Measurements from ENCODE around the gene NUMB.

Gene NUMB

DNA sequence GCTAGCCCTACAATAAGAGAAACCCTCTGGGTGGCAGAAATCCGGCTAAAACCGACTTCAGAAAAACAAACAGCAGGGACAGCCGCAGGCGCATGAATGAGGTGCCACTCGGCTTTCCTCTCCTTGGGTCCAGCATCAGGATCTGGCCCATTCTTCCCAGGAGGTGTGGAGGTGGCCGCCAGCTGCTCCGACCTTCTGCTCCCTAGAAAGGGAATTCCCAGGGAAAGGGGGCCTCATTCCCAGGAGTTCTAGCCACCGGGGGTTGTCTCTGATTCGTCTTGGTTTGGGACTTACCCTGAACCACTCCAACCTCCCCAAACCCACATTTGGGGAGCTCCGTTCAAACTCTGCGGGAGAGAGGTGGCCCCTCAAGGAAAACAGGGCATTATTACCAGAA is 208.0 kb downstream of the NUMB start:
- H3K27ac ChIP-seq = no peak overlapping the region
- TF ChIP-seq, protein P1, sequence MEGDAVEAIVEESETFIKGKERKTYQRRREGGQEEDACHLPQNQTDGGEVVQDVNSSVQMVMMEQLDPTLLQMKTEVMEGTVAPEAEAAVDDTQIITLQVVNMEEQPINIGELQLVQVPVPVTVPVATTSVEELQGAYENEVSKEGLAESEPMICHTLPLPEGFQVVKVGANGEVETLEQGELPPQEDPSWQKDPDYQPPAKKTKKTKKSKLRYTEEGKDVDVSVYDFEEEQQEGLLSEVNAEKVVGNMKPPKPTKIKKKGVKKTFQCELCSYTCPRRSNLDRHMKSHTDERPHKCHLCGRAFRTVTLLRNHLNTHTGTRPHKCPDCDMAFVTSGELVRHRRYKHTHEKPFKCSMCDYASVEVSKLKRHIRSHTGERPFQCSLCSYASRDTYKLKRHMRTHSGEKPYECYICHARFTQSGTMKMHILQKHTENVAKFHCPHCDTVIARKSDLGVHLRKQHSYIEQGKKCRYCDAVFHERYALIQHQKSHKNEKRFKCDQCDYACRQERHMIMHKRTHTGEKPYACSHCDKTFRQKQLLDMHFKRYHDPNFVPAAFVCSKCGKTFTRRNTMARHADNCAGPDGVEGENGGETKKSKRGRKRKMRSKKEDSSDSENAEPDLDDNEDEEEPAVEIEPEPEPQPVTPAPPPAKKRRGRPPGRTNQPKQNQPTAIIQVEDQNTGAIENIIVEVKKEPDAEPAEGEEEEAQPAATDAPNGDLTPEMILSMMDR (IDR thresholded peaks at IDR 0.05) = no peak
- no peak for TF ChIP-seq ZFX (IDR thresholded peaks at IDR 0.05; ENCODE audit: borderline replicate concordance)

DNA sequence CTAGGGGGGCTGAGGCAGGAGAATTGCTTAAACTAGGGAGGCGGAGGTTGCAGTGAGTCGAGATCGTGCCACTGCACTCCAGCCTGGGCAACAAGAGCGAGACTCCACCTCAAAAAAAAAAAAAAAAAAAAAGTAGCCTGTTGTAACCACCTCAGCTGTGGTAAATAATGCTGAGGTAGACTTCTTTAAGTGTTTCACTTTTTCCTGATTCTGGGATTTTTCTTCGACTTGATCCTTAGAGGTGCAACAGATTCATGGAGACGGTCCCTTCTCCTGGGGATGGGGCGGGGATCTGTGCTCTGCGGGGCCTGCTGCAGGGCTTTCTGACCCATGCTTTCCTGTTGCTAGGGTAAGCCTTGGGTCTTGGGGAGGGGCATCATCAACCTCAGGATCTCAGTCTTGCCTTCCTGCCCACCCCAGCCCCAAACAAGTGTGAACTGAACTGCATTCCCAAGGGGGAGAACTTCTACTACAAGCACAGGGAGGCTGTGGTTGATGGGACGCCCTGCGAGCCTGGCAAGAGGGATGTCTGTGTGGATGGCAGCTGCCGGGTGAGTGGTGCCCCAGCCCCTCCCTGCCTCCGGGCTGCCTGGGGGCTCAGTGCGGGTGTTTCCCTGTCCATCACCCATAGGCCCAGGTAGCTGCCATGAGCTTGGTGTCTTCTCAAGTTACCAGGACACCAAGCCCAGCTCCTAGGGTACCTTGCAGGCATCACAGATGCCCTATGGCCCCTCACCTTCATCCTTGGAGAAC is 208.6 kb downstream of the NUMB start:
- no peak overlapping the region for H3K27ac ChIP-seq
- TF ChIP-seq, protein P1 (IDR thresholded peaks at IDR 0.05) = no peak
- no peak for TF ChIP-seq ZFX (IDR thresholded peaks at IDR 0.05; ENCODE audit: borderline replicate concordance)

DNA sequence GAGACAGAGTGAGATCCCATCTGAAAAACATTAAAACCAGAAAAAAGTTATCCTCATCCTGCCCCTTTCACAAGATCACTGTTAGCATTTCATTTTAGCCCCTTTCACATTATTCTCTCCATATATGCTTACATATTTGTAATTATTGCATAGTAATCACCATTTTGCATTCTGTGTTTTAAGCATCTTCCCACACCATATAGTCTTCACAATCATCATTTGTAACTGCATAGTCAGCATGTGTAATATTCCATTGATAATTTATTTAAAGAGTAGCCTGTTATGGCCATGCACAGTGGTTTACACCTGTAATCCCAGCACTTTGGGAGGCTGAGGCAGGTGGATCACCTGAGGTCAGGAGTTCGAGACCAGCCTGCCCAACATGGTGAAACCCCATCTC is 209.2 kb downstream of the NUMB start:
- TF ChIP-seq ZFX (IDR thresholded peaks at IDR 0.05; ENCODE audit: borderline replicate concordance) = no peak
- TF ChIP-seq, protein P1 (IDR thresholded peaks at IDR 0.05) = no peak
- no peak overlapping the region for H3K27ac ChIP-seq

DNA sequence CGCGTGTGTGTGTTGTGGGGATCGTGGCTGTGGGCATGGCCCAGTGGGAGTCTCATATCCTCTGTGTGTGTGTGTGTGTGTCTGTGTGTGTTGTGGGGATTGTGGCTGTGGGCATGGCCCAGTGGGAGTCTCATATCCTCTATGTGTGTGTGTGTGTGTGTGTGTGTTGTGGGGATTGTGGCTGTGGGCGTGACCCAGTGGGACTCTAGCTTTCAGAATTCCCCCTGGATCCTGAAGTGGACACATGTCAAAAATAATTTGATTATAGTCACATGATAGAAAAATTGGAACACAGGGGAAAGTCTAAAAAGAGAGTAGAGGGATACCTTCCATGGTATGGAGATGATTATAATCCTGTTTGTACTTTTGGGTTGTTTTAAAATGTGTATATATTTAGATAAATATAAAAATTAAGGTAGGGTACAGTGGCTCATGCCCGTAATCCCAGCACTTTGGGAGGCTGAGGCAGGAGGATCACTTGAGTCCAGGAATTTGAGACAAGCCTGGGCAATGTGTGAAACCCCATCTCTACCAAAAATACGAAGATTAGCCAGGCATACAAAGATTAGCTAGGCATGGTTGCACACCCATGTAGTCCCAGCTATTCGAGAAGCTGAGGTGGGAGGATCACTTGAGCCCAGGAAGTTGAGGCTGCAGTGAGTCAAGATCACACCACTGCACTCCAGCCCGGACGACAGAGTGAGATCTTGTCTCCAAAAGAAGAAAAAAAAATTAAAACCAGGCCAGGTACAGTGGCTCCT is 210.1 kb downstream of the NUMB start:
- no peak overlapping the region for H3K27ac ChIP-seq
- TF ChIP-seq ZFX (IDR thresholded peaks at IDR 0.05; ENCODE audit: borderline replicate concordance) = no peak
- TF ChIP-seq, protein P1 (IDR thresholded peaks at IDR 0.05) = no peak

DNA sequence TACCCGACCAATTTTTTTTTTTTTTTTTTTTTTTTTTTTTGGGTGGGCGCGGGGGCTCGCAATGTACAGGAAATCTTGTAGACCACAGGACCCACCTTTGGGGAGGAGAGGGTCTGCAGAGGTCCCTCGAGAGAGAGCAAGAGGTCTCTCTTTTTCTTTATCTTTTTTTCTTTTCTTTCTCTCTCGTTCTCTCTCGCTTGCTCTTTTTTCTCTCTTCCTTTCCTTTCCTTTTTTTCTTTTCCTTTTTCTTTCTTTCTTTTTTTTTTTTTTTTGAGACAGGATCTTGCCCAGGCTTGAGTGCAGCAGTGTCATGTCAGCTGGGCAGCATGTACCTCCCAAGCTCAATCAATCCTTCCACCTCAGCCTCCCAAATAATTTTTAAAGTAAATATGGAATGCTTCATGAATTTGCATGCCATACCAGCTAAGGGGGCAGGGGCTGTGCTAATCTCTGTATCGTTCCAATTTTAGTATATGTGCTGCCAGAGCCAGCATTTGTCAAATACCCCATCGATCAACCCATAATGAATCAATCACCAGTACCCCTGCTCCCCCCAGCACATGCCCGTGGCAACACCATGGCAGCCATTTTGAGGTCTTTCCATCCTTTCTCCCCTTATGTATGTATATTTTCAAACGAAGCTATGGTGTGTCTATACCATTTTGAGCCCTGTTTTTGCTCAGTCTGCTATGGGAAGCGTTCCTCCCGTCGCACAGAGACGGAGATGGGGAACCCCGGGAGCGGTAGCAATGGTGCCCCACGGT is 211.8 kb downstream of the NUMB start:
- H3K27ac ChIP-seq = no peak overlapping the region
- TF ChIP-seq ZFX (IDR thresholded peaks at IDR 0.05; ENCODE audit: borderline replicate concordance) = no peak
- TF ChIP-seq, protein P1 (IDR thresholded peaks at IDR 0.05) = no peak

DNA sequence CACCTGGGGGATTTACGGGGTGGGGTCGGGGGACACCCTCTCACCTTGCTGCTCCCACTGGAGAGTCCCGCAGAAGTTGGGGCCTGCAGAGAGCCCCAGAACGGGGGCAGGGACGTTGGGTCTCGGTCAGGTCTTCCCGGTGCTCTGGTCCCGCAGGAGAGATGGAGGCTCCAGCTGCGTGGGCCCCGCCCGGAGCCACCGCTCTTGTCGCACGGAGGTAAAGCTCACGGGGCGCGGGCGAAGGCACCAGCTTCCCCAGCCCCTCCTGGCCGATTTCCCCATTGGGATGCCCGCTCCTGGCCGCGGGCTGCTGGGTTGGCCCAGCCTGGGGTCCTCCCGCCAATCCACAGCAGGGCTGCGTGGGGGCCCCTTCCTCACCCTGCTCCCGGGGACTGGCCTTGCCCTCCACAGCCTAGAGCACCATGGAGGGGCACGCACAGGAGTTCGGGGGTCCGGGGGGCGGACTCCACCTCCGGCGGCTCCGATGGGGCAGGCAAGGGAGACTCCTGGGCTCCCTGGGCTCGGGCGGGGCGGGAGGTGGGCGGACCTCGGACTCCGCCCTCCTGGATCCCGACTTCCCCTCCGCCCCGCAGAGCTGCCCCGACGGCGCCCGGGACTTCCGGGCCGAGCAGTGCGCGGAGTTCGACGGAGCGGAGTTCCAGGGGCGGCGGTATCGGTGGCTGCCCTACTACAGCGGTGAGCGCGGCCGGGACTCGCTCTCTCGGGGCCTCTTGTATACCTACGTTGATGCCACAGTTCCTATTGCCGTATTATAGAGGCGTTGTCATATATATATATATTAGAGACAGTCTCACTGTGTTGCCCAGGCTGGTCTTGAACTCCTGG is 212.6 kb downstream of the NUMB start:
- TF ChIP-seq, protein P1 (IDR thresholded peaks at IDR 0.05) = no peak
- no peak for TF ChIP-seq ZFX (IDR thresholded peaks at IDR 0.05; ENCODE audit: borderline replicate concordance)
- no peak overlapping the region for H3K27ac ChIP-seq
